DMS 273 (cell line): ENCODE measurements around the gene MEIOB.
A peak's percentile ranks its signal among the peaks of the same experiment; 100 is the strongest.
"Not testable (repeated sequence)": the region's sequence is repeated elsewhere in the genome, so short reads cannot be mapped to it uniquely, and the experiment has no call there.

Source experiments
- DNase-seq: peaks from one replicate; lab custom pipeline; 2025; ENCODE audit not compliant: unreplicated experiment; lab: John Stamatoyannopoulos, UW

Gene MEIOB

GRCh38 chr16:1871974-1872635 lies at the start of gene MEIOB:
Gene MEIOB (minus strand): TSS chr16:1872164. CDS start chr16:1868175, 3,989 bp downstream.
- DNase-seq = no peak

- peak; percentile 71 for DNase-seq
These were observed 48.8 kb upstream of the MEIOB start for GRCh38 chr16:1920727-1921171.

- not testable (repeated sequence) for DNase-seq
These were observed 48.2 kb upstream of the MEIOB start for GRCh38 chr16:1920122-1920521.

GRCh38 chr16:1919327-1919998 lies 47.5 kb upstream of the MEIOB start:
- DNase-seq = peak; percentile 67

GRCh38 chr16:1918351-1919326 lies 46.7 kb upstream of the MEIOB start, which contains the start of gene HS3ST6:
Gene HS3ST6 (minus strand): TSS chr16:1918415. CDS start chr16:1918323, 92 bp downstream.
- DNase-seq = no peak

GRCh38 chr16:1917665-1918350 lies 45.8 kb upstream of the MEIOB start:
- no peak for DNase-seq

- DNase-seq = no peak
These were observed 45.2 kb upstream of the MEIOB start for GRCh38 chr16:1917056-1917664.

GRCh38 chr16:1916640-1916990 lies 44.7 kb upstream of the MEIOB start:
- no peak for DNase-seq

- DNase-seq = no peak
These were observed 44.0 kb upstream of the MEIOB start for GRCh38 chr16:1915732-1916639.

- DNase-seq = no peak
These were observed 43.0 kb upstream of the MEIOB start for GRCh38 chr16:1914988-1915387.

- no peak for DNase-seq
These were observed 42.2 kb upstream of the MEIOB start for GRCh38 chr16:1914084-1914608.

GRCh38 chr16:1913327-1914083 lies 41.5 kb upstream of the MEIOB start:
- DNase-seq = no peak

GRCh38 chr16:1912215-1912543 lies 40.2 kb upstream of the MEIOB start:
- DNase-seq = no peak

GRCh38 chr16:1911467-1912214 lies 39.7 kb upstream of the MEIOB start:
- DNase-seq = no peak

GRCh38 chr16:1909561-1910231 lies 37.7 kb upstream of the MEIOB start:
- DNase-seq = no peak

- DNase-seq = no peak
These were observed 37.0 kb upstream of the MEIOB start for GRCh38 chr16:1908983-1909382.

- no peak for DNase-seq
These were observed 36.2 kb upstream of the MEIOB start for GRCh38 chr16:1908184-1908583.
